Measurements from ENCODE around the gene ENPP3.
"Not testable (repeated sequence)": the region's sequence is repeated elsewhere in the genome, so short reads cannot be mapped to it uniquely, and the experiment has no call there.

ENPP3 gene

DNA sequence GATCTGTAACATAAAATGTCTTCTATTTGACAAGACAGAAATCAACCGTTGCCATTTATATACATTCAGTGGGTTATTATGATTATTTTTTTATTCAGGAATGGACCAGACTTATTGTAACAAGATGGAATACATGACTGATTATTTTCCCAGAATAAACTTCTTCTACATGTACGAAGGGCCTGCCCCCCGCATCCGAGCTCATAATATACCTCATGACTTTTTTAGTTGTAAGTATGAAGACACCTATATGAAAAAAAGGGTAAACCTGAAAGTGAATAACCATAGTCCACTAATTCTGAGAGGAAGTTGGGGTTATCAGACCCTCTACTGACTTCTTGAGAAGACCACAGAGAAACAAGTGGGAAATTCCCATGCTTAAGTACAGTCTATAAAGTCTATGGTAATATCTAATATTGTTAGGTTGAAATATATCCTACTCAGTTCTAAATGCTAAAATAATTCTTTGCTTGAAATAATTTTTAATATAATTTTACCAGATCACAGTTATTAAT, 48.2 kb downstream of the ENPP3 start:
- no peak for DNase-seq (ENCODE audit: low spot score)

DNA sequence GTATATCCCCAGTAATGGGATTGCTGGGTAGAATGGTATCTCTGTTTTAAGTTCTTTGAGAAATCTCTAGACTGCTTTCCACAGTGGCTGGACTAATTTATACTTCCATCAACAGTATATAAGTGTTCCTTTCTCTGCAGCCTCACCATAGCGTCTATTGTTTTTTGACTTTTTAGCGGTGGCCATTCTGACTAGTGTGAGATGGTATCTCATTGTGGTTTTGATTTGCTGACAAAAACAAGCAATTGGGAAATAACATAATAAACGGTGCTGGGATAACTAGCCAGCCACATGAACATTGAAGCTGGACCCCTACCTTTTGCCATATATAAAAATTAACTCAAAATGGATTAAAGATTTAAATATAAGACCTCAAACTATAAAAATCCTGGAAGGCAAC, 49.9 kb downstream of the ENPP3 start:
- DNase-seq (ENCODE audit: low spot score), result no peak

DNA sequence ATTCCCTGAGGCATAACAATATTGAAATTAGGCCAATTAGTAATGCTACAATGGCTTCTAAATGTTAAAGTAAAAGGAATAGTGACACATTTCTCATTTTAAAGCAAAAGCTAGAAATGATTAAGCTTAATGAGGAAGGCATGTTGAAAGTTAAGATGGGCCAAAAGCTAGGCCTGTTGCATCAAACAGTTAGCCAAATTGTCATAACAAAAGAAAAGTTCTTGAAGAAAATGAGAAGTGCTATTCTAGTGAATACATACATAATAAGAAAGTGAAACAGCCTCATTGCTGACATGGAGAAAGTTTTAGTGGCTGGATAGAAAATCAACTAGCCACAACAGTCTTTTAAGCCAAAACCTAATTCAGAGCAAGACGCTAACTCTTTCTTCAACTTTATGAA, 51.2 kb downstream of the ENPP3 start:
- no peak for DNase-seq (ENCODE audit: low spot score)

DNA sequence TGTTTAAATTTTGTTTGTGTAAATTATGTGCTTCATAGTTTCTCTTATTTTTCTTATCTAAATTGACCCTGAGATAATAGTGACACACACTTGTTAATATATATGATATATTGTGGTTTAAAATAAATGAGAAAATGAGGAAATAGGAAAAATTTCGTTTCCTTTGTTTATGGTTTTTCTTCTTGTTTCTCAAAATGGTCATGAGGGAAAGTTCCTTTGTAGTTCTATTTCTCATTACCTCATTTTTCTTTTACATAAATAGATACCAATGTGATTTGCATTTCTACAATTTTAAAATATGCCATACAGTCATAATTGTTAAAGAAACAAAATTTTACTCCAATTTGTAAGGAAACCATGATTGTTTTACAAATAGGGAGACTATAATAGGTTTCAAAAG, 54.9 kb downstream of the ENPP3 start:
- DNase-seq (ENCODE audit: low spot score), result no peak

DNA sequence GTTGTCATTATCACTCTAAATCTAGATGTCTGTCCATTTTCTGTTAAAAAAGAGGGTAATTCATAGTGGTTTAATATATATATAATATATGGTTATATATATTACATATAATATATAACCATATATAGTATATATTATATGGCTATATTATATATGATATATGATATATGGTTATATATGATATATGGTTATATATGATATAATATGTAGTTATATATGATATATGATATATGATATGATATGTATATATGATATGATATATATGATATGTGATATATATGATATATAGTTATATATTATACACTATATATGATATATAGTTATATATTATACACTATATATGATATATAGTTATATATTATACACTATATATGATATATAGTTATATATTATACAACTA, 55.5 kb downstream of the ENPP3 start:
- no peak for DNase-seq (ENCODE audit: low spot score)

DNA sequence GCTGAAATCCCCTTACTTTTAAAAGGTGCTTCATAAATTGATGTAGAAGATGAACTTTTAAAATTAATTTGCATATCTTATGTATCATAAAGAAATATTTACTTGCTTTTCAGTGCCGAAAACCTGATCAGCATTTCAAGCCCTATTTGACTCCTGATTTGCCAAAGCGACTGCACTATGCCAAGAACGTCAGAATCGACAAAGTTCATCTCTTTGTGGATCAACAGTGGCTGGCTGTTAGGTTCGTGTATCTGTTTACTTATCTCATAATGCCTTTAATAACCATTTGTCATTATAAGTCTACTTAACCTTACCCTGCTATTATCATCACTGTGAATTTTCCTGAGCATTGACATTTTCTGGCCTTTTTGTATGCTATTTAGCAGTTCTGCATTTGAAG, 56.3 kb downstream of the ENPP3 start:
- no peak for DNase-seq (ENCODE audit: low spot score)

DNA sequence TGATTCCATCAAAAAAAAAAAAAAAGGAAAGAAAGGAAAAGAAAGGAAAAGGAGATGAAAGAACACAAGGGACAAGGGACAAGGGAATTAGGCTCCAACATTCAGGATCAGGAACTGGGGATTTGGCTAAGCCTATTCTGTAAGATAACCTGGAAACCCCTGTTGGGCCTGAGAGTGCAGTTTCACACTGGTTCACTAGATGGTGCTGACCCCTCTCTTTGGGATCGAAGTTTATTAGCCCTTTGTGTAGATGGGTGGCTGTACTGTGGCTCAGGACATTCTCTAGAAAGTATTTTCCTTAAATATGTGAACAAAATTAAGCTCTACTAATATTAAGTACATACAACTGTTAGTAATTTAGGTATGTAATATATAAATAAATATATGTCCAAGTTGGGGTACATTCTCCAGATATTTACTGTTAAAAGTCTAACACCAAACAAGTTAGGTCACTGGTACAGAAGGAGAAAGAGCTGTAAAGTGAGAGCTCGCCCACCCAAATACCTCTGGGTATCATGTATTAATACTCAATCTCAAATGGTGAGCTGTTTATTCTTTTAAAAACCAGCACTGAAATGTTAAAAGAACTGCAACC, 57.8 kb downstream of the ENPP3 start:
- no peak for DNase-seq (ENCODE audit: low spot score)

DNA sequence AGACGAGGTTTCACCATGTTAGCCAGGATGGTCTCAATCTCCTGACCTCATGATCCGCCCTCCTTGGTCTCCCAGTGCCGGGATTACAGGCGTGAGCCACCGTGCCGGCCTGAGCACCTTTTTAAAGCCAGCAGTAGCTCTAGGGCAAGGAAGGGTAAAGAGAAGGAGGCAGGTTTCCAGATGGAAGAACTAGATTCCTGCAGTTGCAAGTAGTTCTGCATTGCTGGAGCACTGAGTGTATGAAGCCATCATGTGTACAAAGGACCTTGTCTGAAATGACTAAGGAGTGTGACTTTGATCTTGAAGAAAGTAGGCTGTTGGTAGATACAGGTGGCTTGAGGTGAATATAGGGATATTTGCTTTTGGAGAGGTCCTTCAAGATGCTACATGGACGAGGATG, 59.9 kb downstream of the ENPP3 start:
- no peak for DNase-seq (ENCODE audit: low spot score)

DNA sequence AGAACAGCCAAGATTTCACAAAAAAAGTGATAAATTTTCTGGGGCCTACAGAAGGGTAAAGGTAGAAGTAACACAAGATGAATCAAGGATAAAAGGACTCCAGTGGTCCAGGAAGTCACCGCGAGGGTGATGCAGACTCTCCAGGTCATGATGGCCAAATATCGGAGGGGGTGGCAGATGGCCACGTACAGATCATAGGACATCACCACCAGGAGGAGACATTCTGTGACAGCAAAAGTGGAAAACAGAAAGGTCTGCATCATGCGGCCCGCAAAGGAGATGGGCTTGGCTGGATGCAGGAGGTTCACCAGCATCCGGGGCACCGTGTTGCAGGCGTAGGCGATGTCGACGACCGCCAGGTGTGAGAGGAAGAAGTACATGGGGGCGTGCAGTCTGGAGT, 63.7 kb downstream of the ENPP3 start:
- DNase-seq (ENCODE audit: low spot score), result not testable (repeated sequence)

DNA sequence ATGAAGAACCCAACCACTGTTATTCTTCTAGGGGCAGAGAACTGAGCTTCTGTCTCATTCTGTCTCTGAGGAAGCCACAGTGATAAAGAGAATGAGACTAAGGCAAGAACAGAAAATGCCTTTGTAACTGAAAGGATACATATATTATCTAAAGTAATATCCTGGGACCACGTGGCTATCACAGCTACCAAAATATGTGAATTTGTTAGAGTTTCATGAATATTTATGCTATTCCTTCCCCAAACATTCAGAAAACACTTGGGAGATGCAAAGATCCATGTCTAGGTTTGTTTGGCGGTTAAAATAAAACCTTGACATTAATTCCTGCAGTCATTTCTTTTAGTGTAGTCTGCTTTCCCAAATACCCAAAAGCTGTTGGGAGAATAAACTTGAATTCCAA, 66.8 kb downstream of the ENPP3 start:
- DNase-seq (ENCODE audit: low spot score), result not testable (repeated sequence)

DNA sequence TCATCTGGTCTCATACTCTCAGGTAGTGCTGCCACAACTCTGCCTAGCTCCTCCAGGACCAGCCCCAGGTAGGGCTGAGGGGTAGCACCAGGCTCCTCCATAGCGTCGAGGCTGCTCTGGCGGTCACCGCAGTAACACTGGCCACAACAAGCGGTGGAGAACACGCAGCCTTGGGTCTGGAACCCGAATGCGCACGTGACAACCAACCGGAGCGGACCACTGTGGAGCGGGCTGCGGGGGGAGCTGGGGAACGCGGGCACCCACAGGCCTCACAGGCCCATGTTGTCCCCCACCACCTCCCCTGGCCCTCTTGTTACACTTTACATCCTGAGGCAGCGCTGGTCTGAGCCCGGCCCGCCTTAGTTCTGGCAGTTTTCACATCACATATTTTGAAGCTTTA, 73.8 kb downstream of the ENPP3 start, which contains the start of gene CTAGE9:
TSS of gene CTAGE9 (minus strand) at position 101 of the 400 bp plus-strand sequence. CDS start at position 101, 0 bp downstream.
- DNase-seq (ENCODE audit: low spot score), result not testable (repeated sequence)

DNA sequence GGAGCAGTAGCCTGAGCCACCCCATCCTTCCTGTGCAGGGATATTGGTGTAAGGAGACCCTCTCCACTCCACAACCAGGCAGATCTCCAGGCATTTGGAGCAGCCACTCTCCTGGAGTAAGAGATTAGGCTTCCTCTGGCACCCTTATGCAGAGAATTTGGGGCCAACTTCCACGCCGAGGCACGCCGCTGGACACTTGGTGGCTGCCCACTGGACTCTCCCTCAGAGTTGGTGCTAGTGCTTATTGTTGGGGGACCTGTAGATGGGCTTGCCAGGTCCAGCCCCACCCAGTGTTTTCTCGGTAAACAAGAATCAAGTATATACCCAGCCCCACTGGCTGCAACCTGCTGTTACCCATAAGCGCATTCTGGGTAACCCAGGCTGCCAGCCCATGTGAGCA, 78.5 kb downstream of the ENPP3 start:
- DNase-seq (ENCODE audit: low spot score), result not testable (repeated sequence)

DNA sequence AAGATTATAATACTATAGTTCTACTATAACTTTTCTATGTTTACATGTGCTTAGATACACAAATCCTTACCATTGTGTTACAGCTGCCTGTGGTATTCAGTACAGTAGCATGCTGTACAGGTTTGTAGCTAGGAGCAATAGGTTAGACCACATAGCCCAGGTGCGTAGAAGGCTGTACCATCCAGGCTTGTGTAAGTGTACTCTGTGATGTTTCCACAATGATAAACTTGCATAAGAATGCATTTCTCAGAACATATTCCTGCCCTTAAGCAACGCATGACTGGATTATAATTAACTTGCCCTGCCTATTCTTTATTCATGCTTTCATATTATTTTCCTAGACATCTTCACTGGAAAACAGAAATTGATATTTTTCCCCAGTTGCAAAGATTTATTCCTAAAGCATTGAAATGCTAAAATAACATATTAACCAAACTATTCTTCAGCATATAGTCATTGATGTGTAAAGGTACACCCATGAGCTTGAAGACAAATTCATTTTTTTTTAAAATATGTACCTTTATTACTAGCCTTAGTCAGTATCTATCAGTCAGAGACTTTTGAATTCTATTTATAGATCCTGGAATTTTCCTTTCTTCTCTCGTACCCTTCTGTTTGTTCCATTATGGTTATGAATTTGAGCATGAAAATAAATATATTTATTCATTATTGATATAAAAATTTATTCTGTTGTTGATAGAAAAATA, 80.9 kb downstream of the ENPP3 start:
- no peak for DNase-seq (ENCODE audit: low spot score)

DNA sequence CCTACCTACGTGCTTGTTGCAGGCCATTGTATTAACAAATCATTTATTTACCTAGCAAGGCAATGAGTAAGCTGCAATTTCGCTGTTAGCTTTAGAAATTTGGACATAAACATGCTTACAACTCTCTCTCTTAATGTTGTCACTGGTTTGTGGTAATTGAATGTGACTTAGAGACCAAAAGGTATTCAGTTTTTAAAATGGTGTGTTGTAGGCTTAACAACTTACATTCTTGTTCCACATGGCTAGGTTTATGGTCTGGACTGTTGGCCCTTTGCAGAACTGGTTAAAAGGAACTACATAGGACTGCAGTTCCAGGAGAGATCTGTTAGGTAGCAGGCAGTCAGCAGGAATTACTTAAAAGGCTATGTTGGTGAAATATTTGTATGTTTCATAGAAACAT, 84.1 kb downstream of the ENPP3 start:
- no peak for DNase-seq (ENCODE audit: low spot score)

DNA sequence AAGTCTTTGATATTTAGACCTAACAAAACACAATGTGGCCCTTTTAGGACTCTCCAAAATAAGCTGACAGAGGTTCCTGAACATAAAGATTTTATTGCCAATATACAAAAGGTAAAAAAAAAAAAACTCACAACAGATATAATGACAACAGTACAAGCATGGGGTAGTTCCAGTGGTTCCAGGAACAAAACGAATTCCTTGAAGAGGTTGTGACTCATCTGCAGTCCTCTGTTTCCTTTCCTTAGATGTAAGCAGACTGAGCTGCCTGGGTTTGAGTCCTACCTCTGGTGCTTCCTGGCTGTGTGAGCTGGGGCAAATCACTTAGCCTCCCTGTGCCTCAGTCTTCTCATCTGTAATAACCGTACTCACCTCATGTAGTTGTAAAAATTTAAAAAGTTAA, 87.0 kb downstream of the ENPP3 start:
- no peak for DNase-seq (ENCODE audit: low spot score)

DNA sequence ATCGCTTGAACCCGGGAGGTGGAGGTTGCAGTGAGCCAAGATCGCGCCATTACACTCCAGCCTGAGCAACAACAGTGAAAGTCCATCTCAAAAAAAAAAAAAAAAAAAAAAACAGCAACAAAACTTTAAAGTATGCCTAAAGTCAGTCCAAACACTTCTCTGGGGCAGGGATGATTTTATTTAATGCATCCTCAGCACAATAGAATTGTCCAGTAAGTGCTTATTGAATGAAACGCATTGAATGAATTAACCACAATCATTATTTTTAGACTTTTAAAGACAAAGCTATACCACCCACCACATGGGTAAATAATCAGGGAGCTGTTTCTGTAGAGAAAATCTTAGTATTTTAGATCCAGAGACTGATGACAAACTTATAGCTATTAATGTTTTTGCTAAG, 90.4 kb downstream of the ENPP3 start:
- no peak for DNase-seq (ENCODE audit: low spot score)

DNA sequence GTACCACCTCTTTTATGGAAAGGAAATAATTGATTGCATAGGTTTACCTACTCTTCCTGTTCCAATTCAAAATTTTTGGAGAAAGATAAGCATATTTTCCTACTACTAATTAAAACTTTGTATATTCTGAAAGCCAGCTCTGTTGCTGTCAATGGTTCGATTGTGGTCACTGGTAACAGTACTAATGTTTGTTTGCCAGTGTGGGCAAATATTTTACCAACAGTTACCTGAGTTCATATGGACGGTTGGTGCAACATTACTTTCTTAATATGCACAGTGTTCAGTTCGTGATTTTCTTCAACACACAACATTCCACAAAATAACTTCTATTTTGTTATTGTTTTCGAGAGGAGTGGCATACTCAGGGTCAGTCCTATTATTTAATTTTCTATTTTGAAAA, 90.8 kb downstream of the ENPP3 start:
- no peak for DNase-seq (ENCODE audit: low spot score)

DNA sequence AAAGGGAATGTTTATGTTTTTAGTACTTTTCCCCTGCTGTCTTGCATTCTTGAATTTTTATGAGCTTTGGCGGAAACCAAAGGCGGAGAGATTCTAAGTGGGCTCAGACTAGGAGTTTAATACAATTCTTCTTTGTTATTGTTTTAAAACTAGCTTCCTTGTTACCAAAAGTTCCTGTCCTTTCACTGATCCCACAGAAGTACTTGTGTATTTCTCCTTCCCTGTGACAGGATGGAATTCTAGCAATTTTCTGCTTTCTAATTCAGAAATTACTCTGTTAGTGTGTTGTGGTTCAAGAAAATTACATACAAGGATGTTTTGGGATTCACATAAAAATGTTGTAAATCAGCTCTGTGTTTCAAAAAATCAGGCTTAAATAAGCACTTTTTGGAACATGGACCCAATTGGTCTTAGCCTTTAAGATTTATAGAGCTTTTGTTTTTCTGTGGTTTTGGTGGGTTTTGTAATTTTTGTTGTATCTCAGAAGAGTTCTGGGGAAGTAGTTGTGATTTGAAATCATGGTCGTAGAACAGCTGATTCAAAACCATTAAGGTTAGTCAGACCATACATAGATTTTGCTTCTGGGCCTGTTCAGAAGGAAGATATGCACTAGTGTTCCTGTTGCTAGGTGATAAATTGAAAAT, 91.3 kb downstream of the ENPP3 start:
- no peak for DNase-seq (ENCODE audit: low spot score)

DNA sequence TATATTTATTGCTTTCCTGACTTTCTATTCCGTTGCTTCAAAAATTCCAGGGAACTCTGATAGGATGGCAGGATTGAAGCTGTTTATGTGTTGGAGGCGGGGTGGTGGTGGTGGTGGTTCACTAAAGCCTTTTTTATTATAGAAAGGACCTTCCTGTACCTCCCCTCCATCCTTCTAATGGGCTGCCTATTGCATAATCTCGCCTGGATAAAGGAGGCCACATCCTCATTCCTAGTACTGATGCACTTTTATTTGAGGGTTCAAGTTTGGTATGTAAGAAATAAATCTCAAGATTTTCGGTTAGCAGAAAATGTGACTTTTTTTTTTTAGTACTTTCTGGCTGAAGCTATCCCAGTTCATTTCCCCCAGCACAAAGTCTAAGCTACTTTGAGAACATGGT, 92.4 kb downstream of the ENPP3 start:
- no peak for DNase-seq (ENCODE audit: low spot score)

DNA sequence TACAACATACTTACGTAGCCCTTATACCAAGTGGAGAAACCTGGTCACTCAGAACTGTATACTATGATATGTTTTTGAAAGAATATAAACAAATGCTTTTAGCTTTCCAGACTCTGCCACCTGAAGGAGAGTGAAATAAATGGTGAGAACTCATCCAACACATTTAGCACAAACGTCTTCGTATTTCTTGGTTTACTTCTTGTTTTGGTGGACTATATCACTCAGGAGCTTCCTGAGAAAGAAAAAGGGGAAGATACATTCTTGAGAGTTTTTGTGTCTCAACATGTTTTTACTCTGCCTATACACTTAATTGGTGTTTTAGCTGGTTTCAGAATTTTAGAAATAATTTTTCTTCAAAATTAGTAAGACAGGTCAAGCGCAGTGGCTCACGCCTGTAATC, 93.2 kb downstream of the ENPP3 start:
- DNase-seq (ENCODE audit: low spot score), result no peak

DNA sequence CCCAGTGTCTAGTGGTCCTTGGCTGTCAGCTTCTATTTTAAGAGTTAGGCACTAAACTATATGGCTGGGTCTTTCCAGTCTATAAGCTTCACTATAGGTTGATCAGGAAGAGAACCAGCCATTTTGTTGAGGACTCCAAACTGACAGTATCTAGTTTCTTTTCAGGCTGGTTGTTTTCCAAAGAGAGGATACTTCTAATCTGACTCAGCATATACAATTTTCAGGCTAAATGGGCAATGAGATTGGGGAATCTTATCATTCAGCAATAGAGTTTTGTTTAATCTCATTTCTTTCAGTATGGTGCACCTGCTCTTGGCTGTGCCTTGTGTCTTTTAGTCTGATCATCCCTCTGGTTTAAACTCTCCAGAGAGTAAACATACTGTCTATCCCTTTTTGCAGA, 94.1 kb downstream of the ENPP3 start:
- no peak for DNase-seq (ENCODE audit: low spot score)

DNA sequence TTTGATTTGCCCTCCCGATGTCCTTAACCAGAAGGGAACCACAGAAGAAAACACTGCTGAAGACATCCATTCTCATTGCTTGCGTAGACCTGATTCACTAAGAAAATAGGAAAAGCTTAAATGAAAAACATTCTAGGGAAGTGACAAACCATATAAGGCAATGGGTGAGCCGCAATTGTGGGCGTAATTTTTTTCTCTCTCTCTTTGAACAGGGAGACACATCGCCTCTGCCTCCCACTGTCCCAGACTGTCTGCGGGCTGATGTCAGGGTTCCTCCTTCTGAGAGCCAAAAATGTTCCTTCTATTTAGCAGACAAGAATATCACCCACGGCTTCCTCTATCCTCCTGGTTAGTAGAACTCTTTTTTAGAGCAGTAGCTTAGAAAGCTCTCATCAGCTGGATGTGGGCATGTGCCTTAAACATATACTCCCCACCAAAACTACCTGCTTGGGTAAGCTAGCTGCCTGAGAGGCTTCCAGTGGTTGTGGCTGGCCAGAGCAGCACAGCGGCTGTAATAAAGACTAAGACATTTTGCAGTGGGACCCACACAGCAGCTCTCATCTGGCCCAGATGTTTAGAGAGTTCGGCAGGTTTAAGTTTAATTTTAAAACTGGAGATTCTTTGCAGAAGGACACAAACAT, 96.4 kb downstream of the ENPP3 start:
- DNase-seq (ENCODE audit: low spot score), result no peak
